Brain microvascular endothelial cell (primary cell): ENCODE results near the gene GAS5.

ENCODE experiments used
- DNase-seq: peaks from one replicate; pipeline ENCODE4 v3.0.0-alpha.2; 2020
- H3K27ac ChIP-seq: fragments of 250-450 bp; sonication (Bioruptor Pico); 2 replicates; pipeline ENCODE4 v1.5.1; 2020; ENCODE audit warnings: mild to moderate bottlenecking, moderate library complexity
- H3K27me3 ChIP-seq: fragments of 250-450 bp; sonication (Bioruptor Pico); replicated peaks from 2 replicates; pipeline ENCODE4 v1.5.1; 2020; ENCODE audit warnings: mild to moderate bottlenecking
- H3K36me3 ChIP-seq: fragments of 250-450 bp; sonication (Bioruptor Pico); replicated peaks from 2 replicates; pipeline ENCODE4 v1.5.1; 2020; ENCODE audit warnings: mild to moderate bottlenecking
- H3K4me3 ChIP-seq: 2 replicates; pipeline ENCODE4 v1.5.1; 2011; ENCODE audit warnings: low read depth, mild to moderate bottlenecking, control low read depth, low read length, moderate library complexity
- in situ Hi-C: cut with HindIII; loops from 2 replicates; pipeline ENCODE4 v1.10.0; 2017; ENCODE audit warnings: low sequenced_read_pairs, low pct_ligation_motif_present
- TF ChIP-seq, protein P1 (sequence below): IDR thresholded peaks from 2 replicates; pipeline ENCODE4 v1.5.1; 2011; ENCODE audit warnings: low read depth, mild to moderate bottlenecking, moderate library complexity, low read length, control low read depth, inconsistent platforms; ENCODE audit errors: missing control alignments

GAS5 gene

DNA sequence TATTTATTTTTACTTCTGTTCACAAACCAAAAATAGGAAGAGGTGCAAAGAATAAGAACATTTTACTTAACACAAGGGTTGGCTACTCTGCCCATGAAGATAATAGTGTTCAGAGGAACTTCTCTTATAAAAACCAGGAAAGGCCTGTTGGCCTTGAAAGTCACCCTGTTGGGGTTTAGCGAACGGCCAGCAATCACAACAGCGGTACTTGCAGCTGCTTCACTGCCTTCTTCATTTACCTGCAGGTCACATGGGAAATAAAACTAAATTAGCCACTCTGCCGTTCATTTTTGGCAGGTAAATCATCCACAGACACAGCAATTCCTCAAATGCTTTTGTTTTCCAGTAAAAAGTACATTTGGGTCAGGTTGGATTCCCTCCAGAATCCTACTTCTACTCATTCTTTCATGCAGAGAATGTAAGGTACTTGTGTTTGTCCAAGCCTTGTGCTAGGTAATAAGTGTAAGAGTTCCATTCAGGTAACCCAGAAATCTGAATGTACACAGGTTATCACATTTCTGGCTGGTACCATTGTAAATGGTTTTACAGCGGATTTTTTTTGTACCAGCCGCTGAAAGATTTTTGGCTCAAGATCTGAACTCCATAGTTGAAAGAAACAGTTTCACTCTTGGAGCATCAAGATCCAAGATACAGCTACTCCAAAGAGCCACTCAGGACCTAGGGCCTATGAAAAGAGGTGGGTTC, 36.2 kb upstream of the GAS5 start:
- Histone ChIP-seq H3K27ac (no peak overlapping the region), H3K36me3 (no peaks in the 10 kb centered on the region), H3K4me3 (no peak overlapping the region), H3K27me3 (no peaks in the 10 kb centered on the region)
- TF ChIP-seq, protein P1, sequence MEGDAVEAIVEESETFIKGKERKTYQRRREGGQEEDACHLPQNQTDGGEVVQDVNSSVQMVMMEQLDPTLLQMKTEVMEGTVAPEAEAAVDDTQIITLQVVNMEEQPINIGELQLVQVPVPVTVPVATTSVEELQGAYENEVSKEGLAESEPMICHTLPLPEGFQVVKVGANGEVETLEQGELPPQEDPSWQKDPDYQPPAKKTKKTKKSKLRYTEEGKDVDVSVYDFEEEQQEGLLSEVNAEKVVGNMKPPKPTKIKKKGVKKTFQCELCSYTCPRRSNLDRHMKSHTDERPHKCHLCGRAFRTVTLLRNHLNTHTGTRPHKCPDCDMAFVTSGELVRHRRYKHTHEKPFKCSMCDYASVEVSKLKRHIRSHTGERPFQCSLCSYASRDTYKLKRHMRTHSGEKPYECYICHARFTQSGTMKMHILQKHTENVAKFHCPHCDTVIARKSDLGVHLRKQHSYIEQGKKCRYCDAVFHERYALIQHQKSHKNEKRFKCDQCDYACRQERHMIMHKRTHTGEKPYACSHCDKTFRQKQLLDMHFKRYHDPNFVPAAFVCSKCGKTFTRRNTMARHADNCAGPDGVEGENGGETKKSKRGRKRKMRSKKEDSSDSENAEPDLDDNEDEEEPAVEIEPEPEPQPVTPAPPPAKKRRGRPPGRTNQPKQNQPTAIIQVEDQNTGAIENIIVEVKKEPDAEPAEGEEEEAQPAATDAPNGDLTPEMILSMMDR, result no peak
- in situ Hi-C loops, result no loop called here
- DNase-seq, result no peak

DNA sequence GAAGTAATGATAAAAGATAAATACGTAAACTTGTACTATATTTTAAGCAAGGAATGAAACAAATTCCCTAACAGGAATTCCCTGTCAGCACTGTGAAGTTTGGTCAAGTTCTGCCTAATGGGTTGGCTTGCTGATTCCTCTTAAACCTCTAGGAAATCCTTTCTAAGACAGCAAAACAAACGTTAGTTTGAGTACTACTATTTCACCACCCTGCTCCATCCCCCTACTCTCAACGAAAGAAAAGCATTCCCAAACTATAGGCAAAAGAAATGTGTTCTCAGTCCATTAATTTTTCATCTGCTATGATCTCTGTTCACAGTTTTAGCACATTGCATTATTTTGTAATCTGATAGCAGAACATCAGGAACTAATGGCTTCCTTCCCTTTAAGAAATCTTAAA, 33.2 kb upstream of the GAS5 start:
- in situ Hi-C loops, result no loop called here
- DNase-seq, result no peak
- TF ChIP-seq, protein P1, result no peak
- no peaks in the 10 kb centered on the region for H3K27me3 ChIP-seq
- no peak overlapping the region for H3K4me3 ChIP-seq
- no peak overlapping the region for H3K27ac ChIP-seq
- no peaks in the 10 kb centered on the region for H3K36me3 ChIP-seq

DNA sequence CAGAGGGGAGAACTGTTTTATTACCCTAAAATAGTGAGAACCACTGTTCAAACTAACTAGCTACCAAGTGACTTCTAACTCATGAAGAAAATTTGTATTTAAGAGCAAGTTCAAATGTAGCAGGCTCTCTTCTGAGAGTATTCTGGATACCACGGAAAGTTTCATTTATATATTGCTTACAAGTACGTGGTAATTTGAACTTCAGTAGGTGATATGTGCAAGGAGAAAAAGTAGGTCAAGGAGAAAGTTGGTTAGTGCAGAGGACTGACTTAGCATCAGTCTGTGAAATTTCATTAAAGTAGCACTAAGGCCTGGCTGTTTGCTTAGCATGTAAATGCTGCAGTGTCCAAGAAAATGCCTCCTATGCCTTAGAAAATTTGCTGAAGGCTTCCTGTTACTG, 32.6 kb upstream of the GAS5 start:
- no peak for DNase-seq
- in situ Hi-C loops, result no loop called here
- Histone ChIP-seq H3K27me3 (no peaks in the 10 kb centered on the region), H3K4me3 (no peak overlapping the region), H3K36me3 (no peaks in the 10 kb centered on the region), H3K27ac (no peak overlapping the region)
- TF ChIP-seq, protein P1, result no peak

DNA sequence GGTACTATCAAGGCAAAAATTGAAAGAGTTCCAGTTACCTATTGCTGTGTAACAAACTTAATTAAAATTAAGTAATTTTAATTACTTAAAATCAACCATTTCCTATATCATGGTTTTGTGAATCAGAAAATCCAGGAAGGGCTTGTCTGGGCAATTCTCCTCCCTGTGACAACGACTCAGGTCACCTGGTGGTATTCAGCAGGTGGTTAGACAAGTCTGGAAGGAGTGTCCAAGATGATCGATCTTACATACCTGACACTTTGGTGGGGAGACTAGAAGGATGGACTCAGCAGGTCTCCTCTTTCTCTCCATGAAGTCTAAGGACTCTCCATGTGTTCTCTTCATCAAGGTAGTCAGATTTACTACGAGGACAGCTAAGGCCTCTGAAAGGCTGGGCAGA, 26.4 kb upstream of the GAS5 start:
- Histone ChIP-seq H3K27me3 (no peaks in the 10 kb centered on the region), H3K36me3 (no peaks in the 10 kb centered on the region), H3K4me3 (no peak overlapping the region), H3K27ac (no peak overlapping the region)
- no peak for DNase-seq
- in situ Hi-C loops, result no loop called here
- TF ChIP-seq, protein P1, result no peak

DNA sequence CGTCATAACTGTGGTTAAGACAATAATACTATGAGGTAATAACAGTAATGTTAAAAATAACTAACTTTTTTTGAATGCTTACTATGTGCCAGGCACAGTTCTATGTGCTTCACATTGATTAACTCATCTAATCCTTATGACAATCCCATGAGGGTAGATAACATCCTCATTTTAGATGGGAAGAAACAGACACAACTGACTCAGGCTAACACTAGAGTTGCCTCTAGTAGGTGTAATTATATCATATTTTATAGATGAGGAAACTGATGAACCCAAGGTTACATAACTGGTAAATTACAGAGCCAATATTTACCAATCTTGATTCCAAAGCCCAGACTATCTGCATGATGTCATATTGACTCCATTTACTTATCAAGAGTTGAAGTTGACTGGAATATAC, 25.8 kb upstream of the GAS5 start:
- Histone ChIP-seq H3K4me3 (no peak overlapping the region), H3K36me3 (no peaks in the 10 kb centered on the region), H3K27me3 (no peaks in the 10 kb centered on the region), H3K27ac (no peak overlapping the region)
- DNase-seq, result no peak
- TF ChIP-seq, protein P1, result no peak
- in situ Hi-C loops, result no loop called here

DNA sequence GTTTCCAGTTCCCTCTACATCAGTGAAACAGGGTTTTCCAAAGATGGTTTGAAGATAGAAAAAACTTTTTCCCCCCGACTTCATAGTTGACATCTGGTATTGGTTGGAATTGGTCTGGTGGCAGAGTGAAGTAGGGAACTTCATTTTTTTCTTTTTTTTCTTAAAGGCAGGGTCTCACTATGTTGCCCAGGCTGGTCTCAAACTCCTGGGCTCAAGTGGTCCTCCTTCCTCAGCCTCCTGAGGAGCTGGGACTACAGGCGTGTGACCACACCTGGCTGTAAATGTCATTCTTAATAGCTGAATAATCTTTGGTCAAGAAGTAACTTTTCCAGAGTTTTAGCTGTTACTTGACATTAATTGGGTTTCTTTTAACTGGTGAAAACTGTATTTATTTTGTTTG, 22.1 kb upstream of the GAS5 start:
- TF ChIP-seq, protein P1, result no peak
- DNase-seq, result no peak
- H3K4me3 ChIP-seq, result no peak overlapping the region
- in situ Hi-C loops, result no loop called here
- H3K27me3 ChIP-seq, result no peaks in the 10 kb centered on the region
- peaks cover 13% of the 10 kb centered on the region for H3K36me3 ChIP-seq
- H3K27ac ChIP-seq, result no peak overlapping the region
